GM15510 (cell line): ENCODE measurements around the gene ACTN4.

Experiments used
- POLR2A ChIP-seq: IDR thresholded peaks from 3 replicates; pipeline ENCODE4 v1.6.1; 2011; ENCODE audit warnings: borderline replicate concordance; ENCODE audit not compliant: insufficient read length; ENCODE audit errors: extremely low read depth

ACTN4 gene

DNA sequence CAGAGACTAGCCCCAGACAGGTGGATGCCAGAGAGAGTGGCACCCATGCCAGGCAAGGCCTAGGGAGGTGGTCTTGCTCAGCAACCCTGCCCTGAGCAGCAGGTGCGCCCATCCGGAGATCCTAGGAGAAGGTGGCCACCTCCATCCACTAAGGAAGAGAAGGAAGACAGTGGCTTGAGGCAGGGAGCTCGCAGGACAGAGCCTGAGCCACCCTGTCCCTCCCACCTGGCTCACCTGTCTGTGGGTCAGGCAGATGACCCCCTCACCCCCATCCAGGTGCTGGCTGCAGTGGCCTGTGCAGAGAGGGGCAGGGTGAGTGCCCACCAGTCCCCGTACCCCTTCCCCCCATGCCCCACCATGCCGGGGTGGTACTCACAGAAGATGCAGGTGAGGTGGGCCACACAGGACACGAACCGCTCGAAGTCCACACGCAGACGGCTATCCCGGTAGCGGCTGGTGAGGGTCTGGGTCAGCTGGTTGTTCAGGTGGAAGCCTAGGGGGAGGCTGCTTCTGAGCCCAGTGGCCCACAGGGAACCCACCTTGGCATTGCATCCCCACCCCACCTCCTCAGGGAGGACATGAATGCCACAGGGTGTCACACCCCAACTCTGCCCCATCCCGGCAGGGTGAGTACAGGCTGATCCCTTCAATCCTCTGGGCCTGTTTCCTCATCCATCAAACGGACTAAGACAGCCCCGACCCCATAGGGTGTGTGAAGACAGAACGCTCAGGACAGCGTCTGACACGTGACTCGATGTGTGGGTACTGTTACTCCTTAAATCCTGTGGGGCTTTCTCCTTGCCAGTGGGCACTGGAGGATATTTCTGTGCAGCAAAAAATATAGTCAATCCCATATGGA lies 83.5 kb downstream of the ACTN4 start:
- no peak for TF ChIP-seq POLR2A

DNA sequence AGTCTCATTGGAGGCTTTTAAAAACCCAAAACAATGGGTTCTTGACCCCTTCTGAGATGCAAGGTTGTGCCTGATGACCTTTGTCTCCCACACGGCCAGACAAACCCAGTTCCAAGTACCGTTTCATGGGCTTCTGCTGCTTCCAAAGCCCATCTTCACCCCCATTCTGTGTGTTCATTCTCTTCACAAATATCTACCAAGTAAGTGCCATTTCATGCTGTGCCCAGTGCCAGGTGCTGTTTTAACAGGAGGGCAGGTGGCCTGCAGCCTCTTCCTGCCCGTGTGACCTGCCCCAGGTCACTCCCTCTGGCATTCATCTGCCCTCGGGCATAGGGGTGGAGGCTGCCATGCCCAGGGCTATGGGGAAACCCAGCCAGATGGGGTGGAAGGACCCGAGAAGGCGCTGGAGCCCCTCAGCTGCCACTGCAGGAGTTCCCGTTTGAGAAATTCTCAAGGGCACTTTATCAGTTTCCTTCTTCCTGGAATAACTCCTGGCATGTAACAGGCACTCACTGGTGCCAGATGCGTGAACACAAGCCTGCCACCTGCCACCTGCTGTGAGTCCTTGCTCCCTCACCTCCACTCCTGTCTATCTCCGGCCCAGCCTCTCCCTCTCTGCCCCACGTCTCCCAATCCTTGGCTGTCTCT lies 84.3 kb downstream of the ACTN4 start:
- no peak for TF ChIP-seq POLR2A

DNA sequence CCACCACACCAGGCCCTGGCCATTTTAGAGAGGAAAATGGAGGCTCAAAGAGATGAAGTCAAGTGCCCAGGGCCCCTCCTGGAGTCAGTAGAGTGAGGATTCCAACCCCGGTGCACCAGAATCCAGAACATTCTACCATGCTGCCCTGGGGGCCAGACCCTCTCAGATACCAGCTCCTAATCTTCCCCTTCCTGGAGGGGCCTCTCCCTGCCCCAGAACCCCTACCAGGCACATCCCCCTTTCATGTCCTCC lies 85.7 kb downstream of the ACTN4 start:
- TF ChIP-seq POLR2A = no peak

DNA sequence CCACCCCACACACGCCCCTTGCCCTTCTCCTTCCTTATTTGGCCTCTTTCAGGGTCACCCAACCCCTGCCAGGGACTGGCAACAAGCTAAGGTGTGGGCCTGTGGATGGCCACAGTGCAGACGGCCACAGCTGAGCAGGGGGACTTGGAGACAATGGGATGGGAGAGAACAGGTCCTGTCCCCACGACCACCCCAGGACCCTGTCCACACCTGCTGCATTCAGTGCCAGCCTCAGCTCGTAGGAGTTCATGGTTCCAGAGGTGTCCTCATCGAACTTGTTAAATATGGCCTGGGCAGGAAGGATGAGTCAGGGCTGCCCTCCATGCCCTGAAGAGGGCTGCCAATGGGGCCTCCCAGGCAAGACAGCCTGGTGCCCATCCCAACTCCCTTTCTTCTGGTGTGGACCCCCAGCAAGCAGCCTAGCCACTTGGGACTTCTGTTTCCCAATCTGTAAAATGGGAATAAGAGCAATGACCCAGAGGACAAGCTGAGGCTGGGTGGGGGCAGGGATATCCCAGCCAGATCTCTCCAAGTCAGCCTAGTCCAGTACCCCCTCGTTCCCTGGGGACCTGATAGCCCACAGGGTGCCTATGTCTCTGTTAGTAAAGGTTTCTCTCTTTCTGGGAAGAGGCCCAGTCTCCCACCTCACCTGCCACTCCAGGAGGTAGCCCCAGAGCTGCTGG lies 86.2 kb downstream of the ACTN4 start:
- TF ChIP-seq POLR2A = no peak

DNA sequence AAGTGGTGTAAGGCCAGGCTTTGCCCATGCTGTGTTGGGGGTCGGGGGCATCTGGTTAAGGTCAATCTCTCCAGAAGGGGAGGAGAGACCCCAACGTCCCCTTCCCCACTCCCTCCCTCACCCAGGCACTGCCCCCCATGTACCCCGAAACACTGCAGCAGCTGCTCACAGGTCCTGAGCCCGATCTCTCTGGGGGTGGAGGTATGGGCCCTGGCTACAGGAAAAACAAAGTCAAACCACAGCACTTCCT lies 86.7 kb downstream of the ACTN4 start:
- no peak for TF ChIP-seq POLR2A

DNA sequence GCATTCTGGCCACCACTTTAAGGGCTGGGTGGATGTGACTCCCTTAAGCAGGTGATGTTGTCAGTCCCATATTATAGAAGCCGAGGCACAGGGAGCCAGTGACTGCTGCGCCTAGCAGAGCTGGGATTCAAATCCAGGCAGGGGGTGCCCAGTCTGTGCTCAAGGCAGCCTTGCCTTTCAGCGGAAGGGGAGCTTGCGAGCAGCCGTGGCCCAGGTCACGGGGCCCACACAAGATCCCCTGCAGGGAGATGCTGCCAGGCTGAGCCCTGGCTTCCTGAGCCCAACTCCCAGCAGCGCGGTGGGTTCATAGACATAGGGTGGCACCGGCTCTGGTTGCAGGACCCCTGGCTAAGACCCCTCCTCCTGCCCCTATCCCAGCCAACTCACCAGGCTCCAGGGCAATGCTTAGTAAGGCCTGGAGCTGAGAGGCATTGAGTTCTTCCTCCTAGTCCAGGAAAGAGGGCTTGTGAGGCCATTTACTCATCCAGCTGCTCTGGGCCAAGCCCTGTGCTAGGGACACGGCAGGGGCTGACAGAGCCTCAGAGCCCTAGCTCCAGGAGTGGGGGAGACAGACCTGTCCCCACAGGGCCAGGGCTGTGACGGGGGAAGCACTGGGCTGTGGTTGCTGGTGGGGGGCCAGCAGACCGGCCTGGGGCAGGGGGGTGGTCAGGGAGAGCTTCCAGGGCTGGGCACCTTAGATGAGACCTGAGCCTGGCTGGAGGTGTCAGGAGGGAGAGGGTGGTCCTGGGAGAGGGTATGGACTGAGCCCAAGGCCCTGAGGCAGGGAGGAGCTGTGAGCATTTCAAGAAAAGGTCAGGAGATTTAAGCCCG lies 87.2 kb downstream of the ACTN4 start:
- TF ChIP-seq POLR2A = peak; percentile 25

DNA sequence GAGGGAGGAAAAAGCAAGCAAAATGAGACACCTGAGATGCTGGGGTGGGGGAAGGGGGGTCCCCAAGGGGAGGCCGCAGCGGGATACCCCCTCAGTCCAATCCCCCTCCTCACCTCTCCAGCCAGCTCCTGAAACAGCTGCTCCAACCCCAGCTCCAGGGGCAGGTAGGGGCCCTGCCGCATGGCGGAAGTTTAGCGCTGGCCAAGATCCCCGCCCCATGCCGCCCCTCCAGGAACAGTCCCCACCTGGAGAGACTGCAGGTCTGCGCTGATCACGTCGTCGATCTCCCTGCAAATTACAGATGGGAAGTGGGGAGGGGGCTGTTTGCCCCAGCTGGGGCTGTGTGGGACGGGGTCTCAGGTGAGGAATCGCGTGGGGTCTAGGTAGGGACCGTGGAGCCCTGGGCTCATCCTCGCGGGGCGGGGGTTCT lies 87.8 kb downstream of the ACTN4 start:
- no peak for TF ChIP-seq POLR2A

DNA sequence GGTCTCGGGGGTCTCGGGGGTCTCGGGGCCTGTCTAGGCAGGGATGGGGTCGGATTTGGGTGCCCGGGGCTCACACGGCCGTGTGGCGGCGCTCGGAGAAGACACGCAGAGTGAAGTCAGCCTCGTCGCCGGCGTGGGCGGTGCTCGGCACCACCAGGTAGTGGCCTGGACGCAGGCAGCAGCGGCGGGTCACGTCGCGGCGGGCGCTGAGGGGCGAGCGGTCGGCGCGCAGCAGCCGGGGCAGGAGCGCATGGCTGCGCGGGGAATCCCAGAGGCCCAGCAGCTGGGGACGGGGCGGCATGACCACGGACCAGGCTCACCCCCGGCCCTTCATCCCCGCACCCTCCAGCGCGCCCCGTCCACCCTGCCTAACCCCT lies 88.6 kb downstream of the ACTN4 start:
- no peak for TF ChIP-seq POLR2A

DNA sequence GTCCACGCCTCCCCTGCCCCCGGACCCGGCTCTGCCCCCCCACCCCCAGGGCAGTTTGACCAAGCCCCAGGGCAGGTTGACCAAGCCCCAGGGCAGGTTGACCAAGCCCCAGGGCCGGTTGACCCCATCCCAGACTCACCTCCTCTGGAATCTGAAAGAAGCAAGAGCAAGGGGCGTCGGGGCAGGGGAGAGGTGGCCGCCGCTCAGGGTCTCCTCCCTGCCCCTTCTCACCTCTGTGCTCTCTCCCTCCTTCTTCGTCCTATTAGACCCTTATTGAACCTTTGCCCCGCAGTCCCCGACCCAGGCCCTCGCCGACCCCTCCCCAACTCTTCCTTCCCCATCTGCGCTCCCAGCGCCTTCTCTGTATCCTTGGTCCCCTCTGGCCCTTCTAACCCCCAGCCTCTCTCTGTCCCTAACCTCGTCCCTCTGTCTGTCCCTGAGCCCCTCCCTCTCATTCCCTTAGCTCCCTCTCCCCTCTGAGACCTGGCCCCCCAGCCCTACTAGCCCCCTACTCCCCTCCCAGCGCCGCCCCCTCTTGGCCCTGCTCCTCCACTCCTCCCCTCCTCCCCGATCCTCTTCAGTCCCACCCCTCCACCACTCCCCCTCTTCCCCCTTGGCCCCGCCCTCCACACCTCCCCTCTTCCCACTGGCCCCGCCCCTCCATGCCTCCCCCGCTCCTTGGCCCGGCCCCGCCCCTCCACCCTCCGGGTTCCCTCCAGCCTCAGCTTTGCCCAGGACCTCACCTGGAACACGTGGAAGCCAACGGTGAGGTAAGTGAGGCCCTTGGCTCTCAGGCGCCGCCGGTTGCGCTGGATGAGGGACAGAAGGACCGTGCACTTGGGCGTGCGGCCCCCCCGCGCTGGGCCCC lies 89.2 kb downstream of the ACTN4 start:
- no peak for TF ChIP-seq POLR2A

DNA sequence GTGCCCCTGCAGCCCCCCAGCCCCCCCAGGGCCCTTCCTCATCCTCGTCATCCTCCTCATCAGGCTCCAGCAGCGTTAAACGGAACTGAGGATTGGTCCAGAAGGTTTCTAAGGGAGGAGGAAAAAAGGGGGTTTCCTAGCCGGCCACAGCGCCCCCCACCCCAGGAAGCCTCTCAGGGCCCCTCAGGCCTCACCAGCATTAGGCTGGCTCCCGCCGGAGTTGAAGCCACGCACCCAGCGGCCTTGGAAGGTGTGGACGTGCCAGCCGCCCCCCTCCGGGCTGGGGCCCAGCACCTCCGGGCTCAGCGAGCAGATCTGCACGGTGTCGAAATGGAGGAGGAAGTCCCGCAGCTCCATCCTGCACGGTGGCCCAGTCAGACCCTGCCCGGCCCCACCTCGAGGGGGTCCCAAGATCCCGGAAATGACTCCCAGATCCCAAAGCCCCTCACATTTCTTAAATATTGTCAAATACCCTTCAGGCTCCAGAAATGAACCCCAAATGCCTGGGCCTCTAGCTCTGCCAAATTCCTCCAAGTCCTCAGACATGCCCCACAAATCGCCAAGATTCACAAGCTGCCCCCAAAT lies 89.9 kb downstream of the ACTN4 start:
- no peak for TF ChIP-seq POLR2A

DNA sequence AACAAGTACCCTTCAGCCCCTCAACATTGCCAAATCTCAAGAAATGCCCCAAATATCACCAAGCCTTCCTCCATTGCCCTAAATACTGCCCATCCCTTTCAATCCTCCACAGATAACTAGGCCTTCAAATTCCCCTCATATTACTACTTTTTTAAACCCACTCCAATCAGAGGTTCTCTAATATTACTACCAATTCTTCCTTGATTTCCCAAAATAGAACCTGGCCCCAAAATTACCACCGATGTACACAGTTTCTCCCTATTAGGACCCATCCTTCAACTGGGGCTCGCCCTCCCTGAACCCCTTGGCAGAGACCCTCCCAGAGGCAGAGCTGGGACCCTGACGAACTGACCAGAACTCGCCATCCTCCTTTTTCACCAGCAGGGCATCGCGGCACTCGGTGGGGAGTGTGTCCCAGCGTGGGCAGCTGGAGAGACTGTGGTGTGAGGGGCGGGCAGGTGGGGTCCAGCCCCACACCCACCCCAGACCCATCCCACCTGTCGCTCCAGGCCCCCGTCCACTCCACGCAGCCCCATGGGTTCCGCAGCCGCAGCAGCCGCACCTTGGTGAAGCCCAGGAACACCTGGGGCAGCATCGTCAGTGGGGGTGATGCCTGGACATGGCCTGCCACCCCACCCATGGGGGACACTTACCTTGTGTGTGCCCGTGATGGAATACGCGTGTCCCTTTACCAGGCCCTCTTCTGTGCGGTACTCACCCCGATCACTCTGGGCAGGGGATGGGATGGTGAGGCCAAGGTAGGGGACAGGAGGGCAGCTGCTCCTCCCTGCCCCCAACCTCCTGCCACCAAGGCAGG lies 90.7 kb downstream of the ACTN4 start:
- TF ChIP-seq POLR2A = no peak

DNA sequence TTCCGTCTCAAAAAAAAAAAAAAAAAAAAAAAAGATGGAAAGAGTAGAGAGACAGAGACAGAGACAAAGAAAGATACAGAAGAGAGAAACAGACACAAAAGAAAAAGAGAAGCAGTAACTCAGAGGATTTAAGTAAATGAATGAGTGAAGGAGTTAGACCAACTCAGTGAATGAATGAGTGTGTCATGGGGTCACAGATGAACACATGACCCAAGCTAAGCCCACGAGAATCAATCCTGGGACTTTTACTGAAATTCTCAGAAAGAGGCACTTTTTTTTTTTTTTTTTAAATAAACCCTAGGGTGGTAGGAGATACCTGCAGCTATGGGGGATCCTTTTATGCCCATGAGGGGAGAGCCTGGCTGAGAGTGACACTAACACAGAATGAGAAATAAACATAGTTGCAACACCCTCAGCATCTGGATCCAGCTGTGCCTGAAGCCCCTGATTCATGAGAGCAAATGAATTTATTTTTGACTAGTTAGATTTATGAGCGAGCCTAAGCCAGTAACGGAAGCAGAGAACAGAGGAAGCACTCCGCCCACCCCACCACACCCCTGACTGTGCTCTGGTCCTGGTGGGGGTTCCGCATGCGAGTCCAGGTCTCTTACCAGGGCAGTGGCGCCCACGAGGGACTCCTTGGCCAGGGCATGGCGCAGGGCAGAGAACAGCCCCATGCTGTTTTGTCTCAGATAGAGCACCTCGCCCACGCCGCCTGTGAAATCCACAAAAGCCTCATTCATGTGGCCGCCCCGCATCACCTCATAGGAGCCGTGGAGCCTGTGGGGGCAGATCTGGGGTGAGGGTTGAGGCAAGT lies 92.2 kb downstream of the ACTN4 start:
- TF ChIP-seq POLR2A = no peak

DNA sequence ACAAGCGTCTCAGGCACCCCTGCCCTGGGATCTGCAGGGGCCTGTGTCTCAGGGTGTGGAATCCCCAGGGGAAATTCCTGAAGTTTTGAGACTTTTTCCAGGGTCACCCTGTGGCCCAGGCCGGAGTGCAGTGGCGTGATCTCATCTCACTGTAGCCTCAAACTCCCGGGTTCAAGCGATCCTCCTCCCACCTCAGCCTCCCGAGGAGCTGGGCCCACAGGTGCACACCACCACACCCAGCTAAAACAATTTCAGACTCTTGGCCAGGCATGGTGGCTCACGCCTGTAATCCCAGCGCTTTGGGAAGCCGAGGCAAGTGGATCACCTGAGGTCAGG lies 92.8 kb downstream of the ACTN4 start:
- no peak for TF ChIP-seq POLR2A
